H9 (cell line): ENCODE data around the gene SLC4A3. TPM values are rescaled to one million over a fixed set of nuclear protein-coding genes. Genes with fewer than 3 reads are reported as not detected.

Experiments used
- DNase-seq: peaks from one replicate; pipeline ENCODE4 v3.0.0-alpha.2; 2017
- H2AFZ ChIP-seq: one replicate; pipeline ENCODE4 v1.6.1; 2013; ENCODE audit warnings: mild to moderate bottlenecking, low read length, control low read depth, moderate library complexity
- H2AK5ac ChIP-seq: 2 replicates; pipeline ENCODE4 v1.6.1; 2013; ENCODE audit warnings: low read length, control low read depth, mixed read lengths; ENCODE audit not compliant: insufficient read length
- H2BK120ac ChIP-seq: one replicate; pipeline ENCODE4 v1.6.1; 2013; ENCODE audit warnings: low read depth, mild to moderate bottlenecking, low read length, control low read depth, inconsistent platforms; ENCODE audit not compliant: poor library complexity, severe bottlenecking
- H2BK12ac ChIP-seq: 2 replicates; pipeline ENCODE4 v1.6.1; 2013; ENCODE audit warnings: low read length, control low read depth, mixed read lengths, low read depth; ENCODE audit not compliant: insufficient read length
- H2BK15ac ChIP-seq: 2 replicates; pipeline ENCODE4 v1.6.1; 2013; ENCODE audit warnings: low read depth, low read length, control low read depth
- H2BK20ac ChIP-seq: one replicate; pipeline ENCODE4 v1.6.1; 2013; ENCODE audit warnings: low read depth, mild to moderate bottlenecking, low read length, control low read depth, inconsistent platforms; ENCODE audit not compliant: poor library complexity, severe bottlenecking
- H2BK5ac ChIP-seq: 2 replicates; pipeline ENCODE4 v1.6.1; 2013; ENCODE audit warnings: low read length, control low read depth, mixed read lengths; ENCODE audit not compliant: insufficient read length
- H3K14ac ChIP-seq: 2 replicates; pipeline ENCODE4 v1.6.1; 2013; ENCODE audit warnings: low read length, control low read depth; ENCODE audit not compliant: insufficient read depth
- H3K18ac ChIP-seq: 2 replicates; pipeline ENCODE4 v1.6.1; 2013; ENCODE audit warnings: low read depth, mild to moderate bottlenecking, mixed read lengths, low read length, control low read depth; ENCODE audit not compliant: insufficient read length
- H3K23ac ChIP-seq: 2 replicates; pipeline ENCODE4 v1.6.1; 2013; ENCODE audit warnings: low read length, control low read depth, mixed read lengths, low read depth; ENCODE audit not compliant: insufficient read length
- H3K23me2 ChIP-seq: 2 replicates; pipeline ENCODE4 v1.6.1; 2013; ENCODE audit warnings: low read depth, mild to moderate bottlenecking, mixed read lengths, low read length, control low read depth; ENCODE audit not compliant: insufficient read length, poor library complexity, severe bottlenecking
- H3K27ac ChIP-seq: 2 replicates; pipeline ENCODE4 v1.5.1; 2013; ENCODE audit warnings: low read length, control low read depth, mixed read lengths, low read depth; ENCODE audit not compliant: insufficient read length
- H3K27me3 ChIP-seq: 2 replicates; pipeline ENCODE4 v1.6.1; 2013; ENCODE audit warnings: low read length, control low read depth, inconsistent platforms; ENCODE audit not compliant: insufficient read depth
- H3K4ac ChIP-seq: 2 replicates; pipeline ENCODE4 v1.6.1; 2013; ENCODE audit warnings: low read depth, mild to moderate bottlenecking, control low read depth, inconsistent platforms, low read length, moderate library complexity
- H3K4me1 ChIP-seq: 2 replicates; pipeline ENCODE4 v1.6.1; 2013; ENCODE audit warnings: low read length, control low read depth, inconsistent platforms; ENCODE audit not compliant: insufficient read depth
- H3K4me2 ChIP-seq: 2 replicates; pipeline ENCODE4 v1.6.1; 2013; ENCODE audit warnings: low read length, control low read depth, mixed read lengths; ENCODE audit not compliant: insufficient read length, insufficient read depth
- H3K56ac ChIP-seq: 2 replicates; pipeline ENCODE4 v1.6.1; 2013; ENCODE audit warnings: low read depth, mild to moderate bottlenecking, mixed read lengths, low read length, control low read depth; ENCODE audit not compliant: insufficient read length
- H3K79me1 ChIP-seq: 2 replicates; pipeline ENCODE4 v1.6.1; 2013; ENCODE audit warnings: low read depth, mild to moderate bottlenecking, moderate library complexity, low read length, control low read depth, inconsistent platforms; ENCODE audit not compliant: insufficient read depth, poor library complexity, severe bottlenecking
- H3K79me2 ChIP-seq: 2 replicates; pipeline ENCODE4 v1.6.1; 2013; ENCODE audit warnings: low read length, control low read depth, inconsistent platforms; ENCODE audit not compliant: insufficient read depth
- H3K9ac ChIP-seq: 2 replicates; pipeline ENCODE4 v1.6.1; 2013; ENCODE audit warnings: low read length, control low read depth, mixed read lengths; ENCODE audit not compliant: insufficient read length; ENCODE audit errors: extremely low read depth
- H3K9me3 ChIP-seq: one replicate; pipeline ENCODE4 v1.6.1; 2013; ENCODE audit warnings: low read depth, low read length, inconsistent platforms; ENCODE audit not compliant: control insufficient read depth
- H3T11ph ChIP-seq: one replicate; pipeline ENCODE4 v1.6.1; 2013; ENCODE audit warnings: mild to moderate bottlenecking, low read length, control low read depth, inconsistent platforms
- H4K20me1 ChIP-seq: one replicate; pipeline ENCODE4 v1.6.1; 2013; ENCODE audit not compliant: control insufficient read depth, insufficient read length, insufficient read depth
- H4K5ac ChIP-seq: 2 replicates; pipeline ENCODE4 v1.6.1; 2013; ENCODE audit warnings: low read depth, mild to moderate bottlenecking, mixed read lengths, low read length, control low read depth; ENCODE audit not compliant: insufficient read length
- H4K8ac ChIP-seq: replicated peaks from 2 replicates; pipeline ENCODE4 v1.6.1; 2013; ENCODE audit warnings: low read length, control low read depth, mixed read lengths, low read depth; ENCODE audit not compliant: insufficient read length
- H4K91ac ChIP-seq: 2 replicates; pipeline ENCODE4 v1.6.1; 2013; ENCODE audit warnings: low read depth, mild to moderate bottlenecking, moderate library complexity, mixed read lengths, low read length, control low read depth; ENCODE audit not compliant: insufficient read length
- H3K27ac Mint-ChIP-seq, 3 experiments: 2 replicates in 2 of 3; 3 replicates in 1 of 3; pipeline ENCODE4 v1.8.0; 2020 to 2021; ENCODE audit warnings: mixed read lengths in 3 of 3, mild to moderate bottlenecking in 1 of 3, moderate library complexity in 1 of 3
- H3K27me3 Mint-ChIP-seq: 2 replicates; pipeline ENCODE4 v1.8.0; 2021; ENCODE audit warnings: low read depth, mild to moderate bottlenecking, moderate library complexity, mixed read lengths
- H3K36me3 Mint-ChIP-seq, 3 experiments: 2 replicates in 2 of 3; 3 replicates in 1 of 3; pipeline ENCODE4 v1.8.0; 2020 to 2021; ENCODE audit warnings: low read depth in 3 of 3, mixed read lengths in 3 of 3; ENCODE audit not compliant: insufficient read depth in 1 of 3
- H3K4me1 Mint-ChIP-seq, 2 experiments: 2 replicates each; pipeline ENCODE4 v1.8.0; 2020; ENCODE audit warnings: mixed read lengths in 2 of 2
- H3K4me3 Mint-ChIP-seq, 2 experiments: 2 replicates in 1 of 2; 3 replicates in 1 of 2; pipeline ENCODE4 v1.8.0; 2020 to 2021; ENCODE audit warnings: mild to moderate bottlenecking in 2 of 2, mixed read lengths in 2 of 2, moderate library complexity in 1 of 2
- H3K9me3 Mint-ChIP-seq, 2 experiments: 2 replicates in 1 of 2; 3 replicates in 1 of 2; pipeline ENCODE4 v1.8.0; 2020; ENCODE audit warnings: mild to moderate bottlenecking in 2 of 2, mixed read lengths in 2 of 2, moderate library complexity in 1 of 2
- CTCF ChIP-seq: fragments of 200-600 bp; sonication (generic); conservative IDR thresholded peaks from 3 replicates; pipeline ENCODE4 v1.8.0; 2021; ENCODE audit warnings: antibody characterized with exemption, mild to moderate bottlenecking
- WGBS: extraction: QIAGEN DNeasy Blood & Tissue Kit; methylation state at CpG from one replicate; pipeline ENCODE4 v1.1.7; 2013; ENCODE audit warnings: missing lambda C conversion rate, low lambda C conversion rate, mixed read lengths; ENCODE audit not compliant: insufficient read length; ENCODE audit errors: extremely low coverage; 5-methylcytosine and 5-hydroxymethylcytosine counted together
- total RNA-seq: library from RNA; stranded (reverse); gene quantifications from 2 replicates; pipeline ENCODE4 v1.2.1, GENCODE V29; 2021

The SLC4A3 gene
- total RNA-seq, 1 experiment from 2014 or later = 11.1 TPM

GRCh38 chr2:219598308-219599078, 28.9 kb upstream of the SLC4A3 start:
- peak overlapping the region; percentile 92 to 94 for H3K4me3 Mint-ChIP-seq
- Histone ChIP-seq H3K27ac (peak overlapping the region; percentile 33), H2BK12ac (no peak overlapping the region), H3K18ac (peak overlapping the region; percentile 2), H4K8ac (no peak overlapping the region), H3T11ph (no peak overlapping the region), H2BK20ac (no peak overlapping the region), H3K27me3 (no peaks in the 10 kb centered on the region), H3K79me1 (no peaks in the 10 kb centered on the region), H4K20me1 (no peaks in the 10 kb centered on the region), H3K4ac (no peak overlapping the region), H2BK5ac (no peak overlapping the region), H3K23me2 (peaks cover 6% of the 10 kb centered on the region), H3K79me2 (no peaks in the 10 kb centered on the region), H3K4me1 (peaks cover 3% of the 10 kb centered on the region; the same call in 1 of the 2 replicates), H3K56ac (no peak overlapping the region), H4K91ac (no peak overlapping the region), H3K9ac (peak overlapping the region; percentile 7), H2BK120ac (no peak overlapping the region), H4K5ac (no peak overlapping the region), H2AFZ (no peak overlapping the region), H3K4me2 (peak overlapping the region; percentile 76), H2BK15ac (no peak overlapping the region), H2AK5ac (no peak overlapping the region), H3K14ac (no peak overlapping the region), H3K23ac (no peak overlapping the region), H3K9me3 (no peaks in the 10 kb centered on the region)
- peaks cover 2 to 17% (median 13%) of the 10 kb centered on the region in 3 experiments; a peak in 5 of 7 replicates for H3K36me3 Mint-ChIP-seq
- DNase-seq = no peak
- no peaks in the 10 kb centered on the region for H3K9me3 Mint-ChIP-seq
- H3K27ac Mint-ChIP-seq = peak overlapping the region; percentile 96 to 98 (median 96)
- H3K4me1 Mint-ChIP-seq = peaks cover 28% of the 10 kb centered on the region in 2 experiments
- no peak for TF ChIP-seq CTCF
- H3K27me3 Mint-ChIP-seq = peaks cover 2% of the 10 kb centered on the region; the same call in 1 of the 2 replicates
- WGBS = no CpG with 5 or more reads among the region's 9 CpGs
